8988T (cell line): ENCODE results near the gene KCNT2.

ENCODE experiments used
- DNase-seq: peaks from one replicate; pipeline ENCODE4 v3.0.0; 2011

The KCNT2 gene

DNA sequence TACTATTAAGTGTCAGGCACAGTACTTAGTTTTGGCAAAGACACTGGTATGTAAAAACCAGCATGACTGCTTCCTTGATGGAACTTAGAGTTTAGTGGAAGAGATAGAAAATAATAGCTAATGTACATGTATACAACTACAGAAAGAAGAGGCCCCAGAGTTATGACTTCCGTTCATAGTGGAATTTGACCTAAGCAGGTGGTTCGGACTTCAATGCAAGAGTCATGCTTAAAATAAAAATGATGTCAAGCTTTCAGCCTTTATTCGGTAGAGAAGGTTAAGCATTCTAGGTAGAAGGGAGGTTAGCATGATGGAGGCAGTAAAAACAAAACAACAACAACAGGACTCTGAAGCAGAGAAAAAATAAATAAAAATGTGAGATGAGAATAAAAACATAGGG is 165.9 kb downstream of the KCNT2 start:
- no peak for DNase-seq

DNA sequence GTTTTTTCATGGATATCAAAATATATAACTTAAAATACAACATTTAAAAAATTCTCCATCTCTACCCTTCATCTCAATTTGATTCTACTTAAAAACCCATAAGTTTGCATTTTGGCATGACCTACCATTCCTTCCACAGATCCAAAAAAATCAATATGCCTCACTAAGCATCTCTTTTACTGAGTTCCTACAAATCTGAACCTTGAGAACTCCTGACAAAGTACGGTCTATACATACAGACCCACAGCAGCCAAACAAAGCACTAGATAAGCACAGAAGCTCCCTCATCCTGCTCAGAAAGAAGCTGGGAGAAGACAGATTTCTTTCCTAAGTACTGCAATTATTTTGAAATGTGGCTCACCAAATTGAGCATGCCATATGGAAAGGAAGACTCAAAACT is 167.5 kb downstream of the KCNT2 start:
- no peak for DNase-seq

DNA sequence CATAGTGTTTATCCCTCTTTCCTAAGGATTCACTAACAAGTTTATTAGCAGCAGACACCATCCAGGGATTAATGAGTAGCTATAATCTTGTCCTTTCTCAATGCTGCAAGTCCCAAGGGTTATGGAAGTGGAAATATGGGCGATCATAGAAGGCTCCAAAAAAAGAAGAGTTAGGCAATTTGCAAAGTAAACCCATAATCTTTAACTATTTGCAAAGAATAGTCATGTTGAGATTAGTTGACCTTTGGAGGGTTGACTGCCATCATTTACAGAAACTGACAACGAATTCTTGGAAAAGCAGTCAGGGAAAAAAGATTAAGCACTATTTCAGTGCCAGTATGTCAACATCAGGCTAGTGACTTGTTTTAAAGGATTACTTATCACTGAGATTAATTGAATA is 169.9 kb downstream of the KCNT2 start:
- DNase-seq: no peak

DNA sequence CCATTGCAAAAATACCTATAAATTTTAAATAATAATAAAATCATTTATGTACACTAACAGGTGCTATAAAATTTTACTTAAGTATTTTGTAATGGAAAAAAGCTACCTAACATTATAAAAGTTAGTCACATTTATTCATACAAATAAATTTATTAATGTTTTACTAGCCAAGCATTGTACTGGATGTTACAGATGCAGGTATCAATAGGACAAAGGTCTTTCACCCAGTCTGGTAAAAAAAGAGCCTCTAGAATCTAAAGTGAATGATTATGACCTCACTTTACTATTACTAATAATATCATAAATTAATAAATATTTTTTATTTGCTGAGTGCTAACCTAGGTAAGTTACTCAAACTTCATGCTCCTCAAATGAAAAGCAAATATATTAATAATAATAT is 170.6 kb downstream of the KCNT2 start:
- no peak for DNase-seq

DNA sequence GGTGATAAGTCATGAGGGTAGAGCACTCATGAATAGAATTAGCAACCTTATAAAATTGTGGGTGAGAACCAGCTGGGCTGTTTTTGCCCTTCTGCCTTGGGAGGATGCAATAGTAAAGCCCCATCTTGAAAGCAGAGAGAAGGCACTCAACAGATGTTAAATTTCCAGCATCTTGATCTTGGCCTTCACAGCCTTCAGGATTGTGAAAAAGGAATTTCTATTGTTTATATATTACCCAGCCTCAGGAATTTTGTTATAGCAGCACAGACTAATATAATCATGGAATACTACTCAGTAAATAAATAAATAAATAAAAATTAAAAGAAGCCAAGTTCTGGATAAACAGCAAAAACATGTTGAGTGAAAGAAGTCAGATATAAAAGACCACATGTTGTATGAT is 175.2 kb downstream of the KCNT2 start:
- DNase-seq: no peak

DNA sequence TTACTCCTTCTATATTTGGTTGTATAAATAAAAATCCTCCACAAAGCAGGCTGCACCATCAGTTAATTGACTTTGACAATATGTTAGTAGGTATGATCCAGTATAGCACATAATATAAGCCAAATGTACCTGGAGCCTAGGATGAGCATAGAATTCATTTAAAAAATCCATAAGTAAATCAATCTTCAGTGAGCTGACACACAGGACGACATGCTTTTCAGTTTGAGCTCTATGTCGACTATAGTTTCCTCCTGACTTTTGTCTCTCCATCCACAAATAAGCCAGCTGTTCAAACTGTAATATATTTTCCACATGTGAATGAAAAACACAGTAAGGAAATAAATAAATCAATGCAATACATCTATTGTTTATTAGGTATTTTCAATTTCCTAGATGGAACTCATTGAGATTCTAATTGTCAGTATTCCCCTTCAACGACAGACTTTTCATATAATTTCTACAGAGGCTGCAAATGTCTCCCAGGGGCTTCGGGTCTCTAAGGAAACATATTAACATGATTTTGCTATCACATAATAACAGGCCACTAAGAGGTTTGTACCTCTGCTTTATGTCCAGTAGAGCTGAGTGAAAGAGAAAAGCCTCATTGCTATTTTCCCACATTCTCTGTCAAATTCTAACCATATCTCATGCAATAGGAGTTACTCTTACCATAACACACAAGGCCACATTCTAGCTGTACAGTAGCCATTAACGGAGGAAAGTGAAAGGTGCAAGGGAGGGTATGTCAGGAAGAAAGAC is 180.1 kb downstream of the KCNT2 start:
- DNase-seq: no peak

DNA sequence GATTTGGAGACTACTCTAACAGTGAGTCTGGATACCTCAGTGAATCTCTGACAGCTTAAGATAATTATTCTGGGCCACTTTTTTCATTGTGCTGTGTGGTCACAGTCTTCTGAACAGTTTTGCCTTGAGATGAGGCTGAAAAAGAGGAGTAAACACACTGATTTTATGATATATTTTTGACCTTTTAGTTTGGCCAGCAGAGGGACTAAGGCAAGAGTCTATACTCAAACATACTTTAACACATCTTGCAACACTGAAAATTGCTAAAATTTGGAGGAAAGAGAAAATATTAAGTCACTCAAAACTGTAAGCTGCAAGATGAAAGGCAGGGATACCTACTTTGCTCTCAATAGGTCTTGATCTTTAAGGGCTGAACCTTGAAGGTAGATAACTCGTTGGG is 182.7 kb downstream of the KCNT2 start:
- DNase-seq: no peak

DNA sequence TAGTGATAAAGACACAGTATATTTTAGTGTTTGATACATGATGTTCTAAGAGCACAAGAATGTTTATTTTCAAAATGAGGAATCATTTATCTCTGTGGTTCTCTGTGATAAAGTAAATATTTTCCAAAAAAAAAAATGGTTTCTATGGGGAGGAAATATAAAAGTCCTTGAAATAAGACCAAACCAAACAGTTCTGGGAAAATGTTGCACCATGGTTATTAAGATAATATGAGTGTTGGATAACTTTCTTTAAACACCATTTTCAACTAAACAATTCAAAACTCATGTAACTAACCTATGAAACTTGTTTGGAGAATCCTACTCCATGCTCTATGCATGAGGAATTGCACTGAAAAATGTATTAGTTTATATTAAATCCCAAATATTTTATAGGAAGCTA is 184.6 kb downstream of the KCNT2 start:
- no peak for DNase-seq

DNA sequence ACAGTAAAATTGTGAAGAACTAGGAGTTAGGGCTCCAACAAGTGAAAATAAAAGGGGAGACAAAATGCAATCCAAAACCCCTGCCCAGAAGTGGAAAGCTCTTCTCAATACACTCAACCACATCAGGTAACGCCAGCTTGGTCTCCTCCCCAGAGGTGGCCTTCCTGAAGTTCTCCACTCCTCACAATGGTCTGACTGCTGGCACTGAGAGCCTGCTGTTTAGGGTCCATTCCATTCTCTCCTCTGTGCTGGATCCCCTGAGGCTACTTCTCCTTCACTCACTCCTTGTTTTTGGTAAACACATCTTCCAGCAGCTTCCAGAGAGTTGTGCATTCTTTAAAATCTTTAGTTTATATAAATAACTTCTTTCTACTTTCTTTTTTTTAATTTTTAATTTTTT is 189.5 kb downstream of the KCNT2 start:
- no peak for DNase-seq

DNA sequence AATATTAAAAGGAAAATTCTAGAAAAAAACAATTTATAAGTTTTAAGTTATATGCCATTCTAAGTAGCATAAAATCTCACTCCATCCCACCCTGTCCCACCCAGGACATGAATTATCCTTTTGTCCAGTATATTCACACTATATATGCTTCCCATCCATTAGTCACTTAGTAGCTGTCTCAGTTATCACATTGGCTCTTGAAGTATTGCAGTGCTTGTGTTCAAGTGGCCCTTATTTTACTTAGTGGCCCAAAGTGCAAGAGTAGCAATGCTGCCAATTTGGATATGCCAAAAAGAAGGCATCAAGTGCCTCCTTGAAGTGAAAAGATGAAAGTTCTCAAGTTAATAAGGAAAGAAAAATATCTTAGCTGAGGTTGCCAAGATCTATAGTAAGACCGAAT is 192.3 kb downstream of the KCNT2 start:
- DNase-seq: no peak

DNA sequence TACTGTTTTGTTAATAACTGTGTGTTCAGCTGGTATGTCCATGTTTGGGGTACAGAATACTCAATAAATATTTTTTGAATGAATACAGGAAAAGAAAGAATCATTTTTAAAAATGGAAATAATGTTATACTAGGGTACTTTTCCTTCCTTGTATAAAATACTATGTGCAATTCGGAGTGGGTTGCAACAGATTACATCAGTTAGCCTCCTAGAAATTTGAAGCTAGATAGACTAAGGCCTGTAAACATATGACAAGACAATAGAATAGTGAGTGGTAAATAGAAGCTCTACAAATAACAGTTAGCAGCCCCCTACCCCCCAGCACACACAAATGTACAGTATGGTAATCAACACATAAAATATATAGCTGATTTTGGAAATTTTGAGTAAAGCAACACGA is 195.9 kb downstream of the KCNT2 start:
- no peak for DNase-seq

DNA sequence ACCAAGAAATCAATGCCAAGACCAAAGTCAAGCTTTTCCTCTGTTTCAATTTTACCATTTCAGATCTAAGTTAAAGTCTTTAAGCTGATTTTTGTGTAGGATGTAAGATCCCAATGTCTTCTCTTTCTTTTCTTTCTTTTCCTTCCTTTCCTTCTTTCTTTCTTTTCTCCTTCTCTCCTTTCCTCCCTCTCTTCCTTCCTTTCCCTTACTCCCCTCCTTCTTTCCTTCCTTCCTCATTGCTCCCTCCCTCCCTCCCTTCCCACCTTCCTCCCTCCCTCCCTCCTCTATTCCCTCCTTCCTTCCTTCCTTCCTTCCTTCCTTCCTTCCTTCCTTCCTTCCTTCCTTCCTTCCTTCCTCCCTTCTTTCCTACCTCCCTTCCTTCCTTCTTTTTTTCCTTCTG is 197.5 kb downstream of the KCNT2 start:
- DNase-seq: no peak

DNA sequence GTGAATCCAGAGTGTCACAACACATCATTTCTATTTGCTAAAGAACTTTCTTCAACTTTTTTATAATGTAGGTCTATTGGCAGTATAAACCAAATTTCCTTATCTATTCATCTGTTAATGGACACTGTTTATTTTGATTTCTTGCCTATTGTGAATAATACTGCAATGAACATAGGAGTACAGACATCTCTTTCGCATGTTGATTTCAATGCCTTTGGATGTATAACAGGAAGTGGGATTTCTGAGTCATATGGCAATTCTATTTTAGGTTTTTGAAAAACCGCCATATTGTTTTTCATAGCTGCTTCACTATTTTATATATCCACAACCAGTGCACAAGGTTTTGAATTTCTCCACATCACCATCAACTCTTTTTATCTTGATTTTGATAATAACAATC is 198.7 kb downstream of the KCNT2 start:
- DNase-seq: no peak

DNA sequence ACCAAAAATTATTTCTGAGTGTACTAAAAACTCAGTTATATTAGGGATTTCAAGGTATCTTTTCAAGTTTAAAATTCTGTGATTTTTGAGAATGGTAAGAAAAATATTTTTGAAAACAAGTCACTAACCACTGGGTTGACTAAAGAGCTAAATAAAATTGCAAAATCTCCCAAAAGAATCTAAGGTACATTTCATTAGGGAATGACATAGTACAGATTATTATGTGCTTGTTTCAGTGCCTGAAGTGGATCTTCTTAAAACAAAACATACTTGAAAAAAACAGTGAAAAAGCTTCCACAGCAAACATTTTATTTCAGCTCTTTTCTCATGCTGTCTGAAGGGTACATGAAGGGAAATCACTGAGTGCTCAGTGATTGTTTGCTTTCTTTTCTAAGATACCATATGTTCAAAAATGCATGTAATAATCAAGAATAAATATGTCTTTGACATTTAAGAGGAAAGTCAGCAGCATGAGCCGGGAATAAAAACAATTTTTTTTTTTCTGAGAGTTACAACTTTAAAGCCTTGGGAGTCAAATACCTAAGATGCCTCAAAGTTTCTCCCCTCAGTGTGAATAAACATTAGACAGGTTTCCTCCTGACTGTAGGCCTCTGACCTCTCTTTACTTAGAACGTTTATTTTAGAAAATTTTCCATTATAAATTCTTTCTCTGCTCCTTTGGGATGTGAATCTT is 200.7 kb downstream of the KCNT2 start:
- no peak for DNase-seq

DNA sequence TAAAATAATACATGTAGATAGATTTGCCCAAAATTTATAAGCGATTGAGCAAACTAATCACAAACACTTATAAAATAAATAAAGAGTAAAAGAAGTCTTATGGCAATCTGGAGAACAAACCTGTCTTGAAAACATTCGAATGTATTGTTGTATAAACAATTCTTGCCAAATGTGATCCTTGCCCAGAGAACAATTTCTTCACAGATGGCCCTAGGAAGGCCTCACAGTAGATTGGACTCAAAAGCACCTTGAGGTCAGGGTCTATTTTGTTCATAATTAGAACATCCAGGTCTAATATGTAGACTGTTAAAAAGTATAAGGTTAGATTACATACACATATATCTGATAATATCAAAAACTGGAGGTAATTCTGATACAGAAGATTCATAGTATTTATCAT is 202.4 kb downstream of the KCNT2 start:
- DNase-seq: no peak

DNA sequence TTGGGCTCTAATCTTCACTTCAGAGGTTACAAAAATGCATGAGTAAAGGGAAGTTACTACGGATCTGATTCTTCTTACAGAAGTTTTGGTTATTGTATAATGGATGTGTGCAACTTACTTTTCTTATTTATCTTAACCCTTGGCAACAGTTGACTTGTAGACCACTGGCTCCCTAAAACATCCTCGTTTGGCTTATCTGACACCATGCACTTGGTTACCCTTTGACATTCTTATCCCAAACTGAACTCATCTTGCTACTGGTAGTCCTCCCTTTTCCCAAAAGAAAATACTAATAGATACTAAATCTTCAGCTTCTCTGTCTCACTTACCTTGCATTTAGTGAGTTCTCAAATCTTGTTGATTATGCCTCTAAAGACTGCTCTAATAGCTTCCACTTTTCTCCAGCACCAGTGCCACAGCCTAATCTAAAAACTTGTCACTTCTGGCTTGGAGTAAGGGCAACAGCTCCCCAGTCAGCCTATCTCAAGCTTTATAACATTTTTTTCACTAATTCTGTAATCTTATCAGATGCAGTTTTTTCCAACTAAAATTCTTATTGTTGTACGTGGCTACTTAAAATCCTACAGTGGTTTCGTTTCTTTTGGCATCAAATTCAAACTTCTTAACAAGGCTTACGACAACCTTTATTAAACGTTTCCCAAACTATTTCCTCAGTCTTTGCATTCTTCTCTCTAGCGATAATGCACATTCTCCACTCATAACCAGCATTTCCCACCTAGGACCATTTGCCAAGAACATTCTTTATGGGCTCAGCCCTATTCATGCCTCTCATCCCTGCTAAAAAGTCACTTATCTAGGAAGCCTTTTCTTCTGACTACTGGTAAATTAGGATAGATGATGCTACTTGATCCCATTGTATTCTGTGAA is 204.2 kb downstream of the KCNT2 start:
- DNase-seq: no peak

DNA sequence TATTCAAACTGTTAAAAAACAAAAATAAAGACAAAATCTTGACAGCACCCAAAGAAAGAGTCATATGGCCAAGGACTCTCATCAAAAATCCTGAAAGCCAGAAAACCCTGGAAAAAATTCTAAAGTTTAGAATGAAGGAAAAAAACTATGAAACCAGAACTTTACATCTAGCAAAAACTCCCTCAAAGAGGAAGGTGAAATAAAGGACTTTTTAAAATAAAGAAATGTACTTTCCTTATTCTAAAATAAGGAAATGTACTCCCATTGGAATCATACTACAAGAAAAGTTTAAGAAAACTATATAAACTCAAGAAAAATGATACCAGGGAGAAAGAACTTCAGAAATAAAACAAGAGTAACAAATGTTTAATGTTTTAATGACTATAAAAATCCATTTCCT is 206.3 kb downstream of the KCNT2 start:
- no peak for DNase-seq

DNA sequence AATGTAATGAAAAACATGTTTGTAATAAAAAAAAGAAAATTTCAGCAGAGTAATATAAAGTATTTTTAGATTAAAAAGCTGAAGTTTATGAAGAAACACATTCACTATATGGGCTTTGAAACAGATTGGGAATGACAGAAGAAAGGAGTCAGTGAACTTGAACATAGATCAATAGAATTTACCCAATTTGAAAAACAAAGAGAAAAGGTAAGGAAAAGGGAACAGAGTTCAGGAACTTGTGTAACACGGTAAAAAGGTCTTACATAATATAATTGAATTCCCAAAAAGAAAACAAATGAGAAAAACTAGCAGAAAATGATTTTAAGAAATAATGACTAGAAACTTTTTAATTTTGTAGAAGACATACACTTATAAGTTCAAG is 206.8 kb downstream of the KCNT2 start:
- no peak for DNase-seq

DNA sequence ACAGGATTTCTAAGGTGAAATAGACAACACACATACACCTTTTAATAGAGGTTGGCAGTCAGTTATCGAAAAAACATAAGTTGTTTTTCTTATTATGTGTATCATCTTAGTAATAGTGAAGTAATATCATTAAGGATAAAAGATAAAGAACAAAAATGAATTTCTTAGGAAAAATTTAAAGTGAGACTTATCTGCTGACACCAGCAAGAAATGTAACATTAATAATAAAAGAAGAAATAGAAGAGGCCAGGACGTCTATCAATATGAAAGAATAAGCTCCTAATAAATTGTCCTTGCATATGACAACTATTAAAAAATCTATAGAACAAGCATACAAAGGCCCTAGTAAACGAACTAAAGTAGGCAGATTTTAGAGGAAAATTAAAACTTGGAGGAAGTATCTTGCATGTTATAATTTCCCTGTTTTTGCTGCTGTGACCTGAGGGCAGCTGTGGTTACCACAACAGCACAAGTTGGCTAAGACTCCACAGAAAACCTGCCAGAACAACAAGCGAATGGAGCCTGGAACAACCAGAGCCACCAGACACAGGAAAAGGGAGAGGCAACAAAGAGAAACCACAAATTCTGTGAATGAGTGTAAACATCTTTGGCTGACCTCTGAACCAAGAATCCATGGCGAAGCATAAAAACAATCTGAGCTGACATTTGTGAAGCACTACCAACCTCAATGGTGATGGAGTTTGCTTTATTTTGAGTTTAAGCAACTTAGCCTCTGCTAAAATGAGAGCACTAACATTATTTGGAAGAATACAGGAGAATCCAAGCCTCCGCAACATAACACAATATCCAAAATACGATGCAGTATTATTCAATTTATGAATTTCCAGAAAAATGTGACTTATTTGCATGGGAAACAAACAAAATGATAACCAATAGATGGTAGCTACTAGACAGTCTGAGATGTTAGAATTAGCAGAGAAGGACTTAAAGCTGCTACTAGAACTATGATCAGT is 207.5 kb downstream of the KCNT2 start:
- no peak for DNase-seq

DNA sequence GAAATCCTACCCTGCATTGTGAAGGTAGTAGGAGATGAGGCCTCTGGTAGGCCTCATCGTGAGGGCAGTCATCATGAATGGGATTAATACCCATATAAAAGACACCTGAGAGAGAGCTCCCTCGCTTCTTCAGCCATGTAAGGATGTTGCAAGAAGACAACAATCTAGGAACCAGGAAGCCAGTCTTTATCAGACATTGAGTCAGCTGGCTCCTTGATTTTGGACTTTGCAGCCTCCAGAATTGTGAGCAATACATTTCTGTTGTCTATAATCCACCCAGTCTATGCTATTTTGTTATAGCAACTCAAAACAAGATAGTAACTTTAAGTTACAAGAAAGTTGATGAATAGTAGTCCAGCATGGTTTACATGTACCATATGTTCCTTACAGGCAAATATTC is 208.5 kb downstream of the KCNT2 start:
- DNase-seq: no peak

DNA sequence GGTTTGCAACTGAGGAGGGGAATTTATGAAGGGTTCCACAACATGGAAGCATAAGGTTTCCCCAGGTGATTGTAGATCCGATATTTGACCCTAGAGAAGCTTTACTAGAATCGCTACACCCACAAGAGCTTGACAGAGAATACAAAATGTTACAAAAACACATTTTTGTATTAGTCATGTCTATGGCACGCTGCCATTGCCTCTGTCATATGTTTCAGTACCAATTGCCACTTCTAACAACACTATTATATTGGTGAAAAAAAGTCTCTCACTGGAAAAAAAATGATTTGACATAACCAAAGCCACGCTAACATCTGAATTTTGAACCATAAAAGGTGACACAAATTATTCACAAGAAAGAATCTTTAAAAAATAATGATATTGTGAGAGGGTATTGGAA is 214.5 kb downstream of the KCNT2 start:
- no peak for DNase-seq

DNA sequence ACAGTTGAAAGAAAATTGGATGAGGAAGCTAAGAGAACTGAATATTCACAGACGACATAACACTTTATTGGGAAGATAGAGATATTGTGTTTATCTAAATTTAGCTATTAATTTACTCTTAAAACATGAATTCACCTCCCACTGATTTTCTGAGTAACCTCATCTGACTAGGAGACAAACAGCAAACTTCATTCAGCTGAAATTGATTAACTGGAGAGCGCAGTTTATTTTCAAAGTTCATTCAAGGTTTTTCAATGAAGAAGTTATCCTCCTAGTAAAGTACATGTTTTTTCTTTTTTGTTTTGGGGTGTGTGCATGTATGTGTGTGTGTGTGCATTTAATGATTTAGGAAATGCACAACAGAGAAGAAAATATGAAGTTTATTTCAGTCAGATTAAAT is 215.0 kb downstream of the KCNT2 start:
- no peak for DNase-seq

DNA sequence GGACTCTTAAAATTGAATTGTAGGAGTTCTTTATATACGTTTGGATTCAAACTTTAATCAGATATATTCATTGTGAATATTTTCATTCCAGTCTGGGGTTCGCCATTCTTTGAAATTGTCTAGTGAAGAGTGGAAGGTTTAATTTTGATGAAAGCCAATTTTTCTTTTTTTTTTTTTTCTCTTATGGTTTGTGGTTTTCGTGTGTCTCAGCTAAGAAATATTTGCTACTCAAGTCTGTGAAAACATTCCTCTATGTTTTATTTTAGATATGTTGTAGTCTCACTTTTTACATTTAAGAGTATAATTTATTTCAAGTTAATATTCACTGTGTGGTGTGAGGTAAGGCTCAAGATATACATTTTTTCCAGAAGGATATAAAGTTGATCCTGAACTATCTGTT is 220.5 kb downstream of the KCNT2 start:
- no peak for DNase-seq
